IPS-NIHi11 (cell line): ENCODE results near the gene MEX3C.

Experiments
- DNase-seq: peaks from one replicate; pipeline ENCODE4 v3.0.0; 2012; ENCODE audit warnings: mixed read lengths, low spot score

The MEX3C gene

DNA sequence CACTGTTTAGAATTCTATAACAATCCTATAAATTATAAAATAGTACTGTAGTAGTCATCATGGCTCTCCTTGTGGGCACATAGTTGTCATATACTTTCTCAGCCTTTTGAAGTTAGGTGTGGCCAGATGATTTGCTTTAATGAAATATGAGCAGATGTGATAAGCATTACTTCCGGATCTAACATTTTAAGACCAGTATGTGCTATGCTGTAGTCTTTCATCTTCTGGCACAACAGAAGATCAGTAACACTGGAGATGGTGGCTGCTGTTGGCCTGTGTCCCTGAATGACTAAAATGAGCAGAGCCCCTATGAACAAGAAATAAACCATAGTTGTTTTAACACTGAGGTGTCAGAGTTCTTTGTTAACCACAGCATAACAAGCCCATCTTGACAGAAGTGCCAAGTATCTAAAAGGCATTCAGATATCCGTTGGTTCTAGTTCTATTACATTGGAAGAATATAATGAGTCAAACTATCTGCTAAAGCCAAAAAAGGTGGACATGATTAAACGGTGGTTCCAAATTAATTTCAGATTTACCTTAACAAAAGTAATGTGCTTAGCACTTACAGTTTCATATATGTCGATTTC, 6.3 kb downstream of the MEX3C start:
- DNase-seq, result no peak

DNA sequence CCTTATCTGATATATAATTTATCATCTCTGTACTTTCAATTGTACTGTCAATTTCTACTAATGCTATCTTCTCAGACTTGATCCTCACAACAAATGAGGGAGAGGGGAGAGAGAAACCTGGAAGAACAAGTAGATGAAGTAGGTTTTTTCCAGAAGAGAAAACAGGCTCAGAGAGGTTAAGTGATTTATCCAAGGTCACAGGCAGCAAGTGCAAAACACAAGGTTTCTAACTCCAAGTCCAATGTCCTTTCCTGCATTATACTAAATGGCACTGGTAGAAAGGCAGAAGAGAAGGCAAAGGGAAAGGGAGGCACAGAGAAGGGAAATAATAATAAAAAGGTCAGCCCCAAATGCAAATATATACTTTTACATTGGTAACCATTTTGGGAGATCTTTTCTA, 7.5 kb downstream of the MEX3C start:
- DNase-seq, result no peak

DNA sequence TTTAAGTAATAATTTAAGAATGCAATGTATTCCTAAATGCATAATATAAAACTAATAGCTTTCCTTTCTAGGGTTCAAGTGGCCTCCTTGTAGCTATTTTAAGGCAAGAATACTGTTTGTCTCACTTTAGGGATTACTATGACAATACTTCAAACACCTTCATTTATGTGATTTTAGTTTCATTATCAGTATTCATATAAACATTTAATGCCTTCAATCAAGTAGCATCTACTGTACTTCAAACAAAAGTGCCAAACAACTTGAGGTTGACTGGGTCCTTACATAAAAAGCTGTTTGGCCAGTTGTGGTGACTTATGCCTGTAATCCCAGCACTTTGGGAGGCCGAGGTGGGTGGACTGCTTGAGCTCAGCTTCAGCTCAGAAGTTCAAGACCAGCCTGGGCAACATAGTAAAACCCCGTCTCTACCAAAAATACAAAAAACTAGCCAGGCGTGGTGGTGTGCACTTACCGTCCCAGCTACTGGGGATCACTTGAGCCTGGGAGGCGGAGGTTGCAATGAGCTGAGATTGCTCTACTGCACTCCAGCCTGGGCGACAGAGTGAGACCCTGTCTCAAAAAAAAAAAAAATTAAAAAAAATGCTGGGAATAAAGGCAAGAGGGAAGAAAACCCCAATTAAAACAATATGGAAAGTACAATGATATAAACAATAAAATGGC, 9.3 kb downstream of the MEX3C start:
- no peak for DNase-seq

DNA sequence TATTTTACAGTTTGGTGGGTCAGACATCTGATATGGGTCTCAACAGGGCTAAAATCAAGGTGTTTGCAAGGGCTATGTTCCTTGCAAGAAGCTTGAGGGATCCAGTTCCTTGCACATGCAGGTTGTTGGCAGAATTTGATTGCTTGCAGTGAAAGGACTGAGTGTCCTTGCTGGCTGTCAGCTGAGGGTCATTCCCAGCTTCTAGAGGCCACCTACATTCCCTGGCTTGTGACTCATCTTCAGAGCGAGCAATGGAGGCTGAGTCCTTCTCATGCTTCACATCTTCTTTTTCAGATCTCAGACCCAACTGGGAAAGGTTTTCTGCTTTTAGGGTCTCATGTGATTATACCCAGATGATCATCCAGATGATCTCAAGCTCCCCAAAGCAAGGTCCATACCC, 12.4 kb downstream of the MEX3C start:
- no peak for DNase-seq

DNA sequence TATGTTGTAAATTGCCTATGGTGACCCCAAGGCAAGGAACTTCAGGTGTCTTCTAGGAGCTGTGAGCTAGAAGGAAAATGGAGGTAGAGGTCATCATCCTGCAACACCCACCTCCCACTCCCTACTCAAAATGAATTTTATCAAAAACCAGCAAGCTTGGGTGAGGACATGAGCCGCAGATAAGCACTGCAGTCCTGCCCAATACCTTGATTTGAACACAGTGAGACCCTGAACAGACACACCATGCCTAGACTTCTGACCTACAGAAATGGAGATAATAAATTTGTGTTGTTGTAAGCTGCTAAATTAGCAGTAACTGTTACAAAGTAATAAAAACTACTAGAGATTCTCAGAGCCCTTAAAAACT, 13.4 kb downstream of the MEX3C start:
- no peak for DNase-seq

DNA sequence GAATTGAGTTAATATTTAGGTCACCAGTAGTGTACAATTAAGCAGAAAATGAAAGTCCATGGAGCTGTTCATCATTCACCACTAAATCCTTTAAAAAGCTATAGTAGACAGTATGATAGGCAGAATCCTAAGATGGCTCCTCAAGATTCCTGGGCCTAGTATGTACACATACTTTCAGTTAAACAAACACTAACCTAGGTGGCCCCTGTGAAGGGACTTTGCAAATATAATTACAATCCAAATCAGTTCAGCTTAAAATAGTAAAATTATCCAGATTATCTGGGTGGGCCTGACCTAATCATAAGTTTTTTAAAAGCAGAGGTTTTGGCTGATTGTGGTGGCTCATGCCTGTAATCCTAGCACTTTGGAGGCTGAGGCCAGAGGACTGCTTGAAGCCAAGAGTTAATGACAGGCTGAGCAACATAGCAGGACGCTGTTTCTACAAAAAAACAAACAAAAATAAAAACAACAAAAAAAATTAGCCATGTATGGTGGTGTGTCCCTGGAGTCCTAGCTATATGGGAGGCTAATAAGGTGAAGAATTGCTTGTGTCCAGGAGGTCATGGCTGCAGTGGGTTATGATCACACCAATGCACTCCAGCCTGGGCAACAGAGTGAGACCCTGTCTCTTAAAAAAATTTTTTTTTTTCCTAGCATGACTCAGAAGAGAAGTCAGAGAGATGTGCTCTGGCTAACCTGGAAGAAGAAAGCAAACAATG, 13.9 kb downstream of the MEX3C start:
- DNase-seq, result no peak

DNA sequence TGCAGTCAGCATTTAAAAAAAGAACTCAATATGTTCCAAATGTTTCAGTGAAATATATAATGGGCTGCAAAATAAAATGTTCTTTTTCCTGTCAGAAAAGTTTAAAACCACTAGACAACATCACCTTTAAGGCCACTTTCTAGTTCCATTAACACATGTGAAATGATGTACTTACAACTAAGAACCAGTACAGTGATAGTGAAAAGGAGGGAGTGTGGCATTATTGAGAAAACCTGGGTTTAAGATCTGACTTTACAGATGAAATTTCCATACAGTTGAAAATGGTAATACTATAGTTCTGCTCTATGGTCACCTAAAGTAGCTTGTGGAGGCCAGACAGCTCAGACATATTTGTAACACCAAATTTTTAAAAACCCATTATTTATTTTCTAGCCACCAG, 14.7 kb downstream of the MEX3C start:
- DNase-seq, result no peak

DNA sequence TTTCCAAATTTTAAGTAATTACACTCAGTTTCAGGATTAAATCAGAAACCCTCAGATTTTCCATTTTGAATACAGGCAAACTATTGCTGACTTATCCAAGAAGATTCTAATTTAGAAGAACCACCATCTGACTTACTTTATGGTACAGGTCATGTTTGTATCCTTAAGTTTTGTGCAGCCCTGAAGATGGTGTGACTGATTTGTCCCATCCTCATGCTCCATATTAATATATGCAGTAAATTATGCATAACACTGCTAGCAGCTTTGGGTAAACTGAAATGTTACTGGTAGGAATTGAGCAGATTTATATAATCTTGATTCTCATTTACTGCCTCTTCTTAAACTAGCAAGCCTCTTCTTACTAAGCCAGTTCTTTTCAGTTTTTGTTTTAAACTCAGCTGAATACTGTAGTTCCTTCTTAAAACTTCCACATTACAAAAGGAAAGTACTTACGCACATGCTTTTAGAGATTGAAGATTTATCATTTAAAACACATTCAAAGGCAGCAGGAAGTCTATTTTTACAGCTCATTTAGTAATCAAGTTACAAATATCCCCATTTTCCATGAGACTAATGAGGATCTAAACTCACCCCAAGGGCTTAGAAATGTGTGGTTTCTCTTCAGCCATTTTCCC, 25.7 kb downstream of the MEX3C start:
- DNase-seq, result no peak

DNA sequence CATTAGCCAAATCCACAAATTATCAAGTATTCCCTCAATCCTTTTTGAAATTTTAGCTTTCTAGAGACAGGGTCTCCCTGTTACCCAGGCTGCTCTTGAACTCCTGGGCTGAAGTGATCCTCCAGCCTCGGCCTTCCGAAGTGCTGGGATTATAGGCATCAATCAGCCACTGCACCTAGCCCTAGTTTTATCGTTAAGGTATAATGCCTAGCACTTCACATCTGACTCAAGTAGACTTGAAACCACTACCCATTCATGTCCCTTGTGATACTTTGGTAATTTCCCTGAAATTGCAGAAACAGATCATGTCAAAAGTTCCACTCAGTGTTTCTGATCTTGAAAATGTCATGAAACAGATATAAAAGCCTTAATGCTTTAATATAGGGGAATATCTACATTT, 26.3 kb downstream of the MEX3C start:
- no peak for DNase-seq

DNA sequence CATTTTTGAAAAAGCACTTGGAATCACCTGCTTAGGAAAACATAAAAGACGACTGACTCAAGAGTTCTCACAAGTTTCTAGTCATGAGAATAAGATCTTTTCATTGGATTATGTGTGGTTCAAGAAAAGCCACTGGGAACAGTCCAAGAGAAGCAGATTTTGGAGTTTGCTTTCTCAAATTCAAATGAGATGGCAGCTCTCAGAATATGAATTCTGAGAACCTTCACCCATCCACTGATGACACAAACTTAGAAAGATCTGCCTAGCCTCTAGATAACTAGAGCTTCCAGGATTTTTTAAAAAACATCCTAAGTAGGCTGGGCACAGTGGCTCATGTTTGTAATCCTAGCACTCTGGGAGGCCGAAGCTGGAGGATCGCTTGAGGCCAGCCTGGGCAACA, 26.8 kb downstream of the MEX3C start:
- DNase-seq, result no peak

DNA sequence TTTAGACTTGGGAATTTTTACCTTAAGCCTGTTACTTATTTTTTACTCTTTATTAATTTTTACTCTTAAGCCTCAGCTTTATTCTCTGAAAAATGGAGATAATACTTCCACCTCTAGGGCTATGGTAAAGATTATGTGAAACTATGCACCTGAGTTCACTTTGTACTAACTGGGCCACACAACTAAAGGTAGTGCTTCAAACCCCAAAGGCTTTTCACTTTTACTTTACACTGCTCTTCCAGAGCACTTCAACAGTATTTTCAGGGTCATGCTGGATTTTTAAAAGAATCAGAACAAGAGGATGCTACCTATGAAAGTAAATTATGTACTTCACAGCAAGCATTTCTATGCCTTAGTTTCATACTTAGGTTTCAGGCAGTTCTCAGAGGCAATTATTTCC, 27.8 kb downstream of the MEX3C start:
- DNase-seq, result no peak

DNA sequence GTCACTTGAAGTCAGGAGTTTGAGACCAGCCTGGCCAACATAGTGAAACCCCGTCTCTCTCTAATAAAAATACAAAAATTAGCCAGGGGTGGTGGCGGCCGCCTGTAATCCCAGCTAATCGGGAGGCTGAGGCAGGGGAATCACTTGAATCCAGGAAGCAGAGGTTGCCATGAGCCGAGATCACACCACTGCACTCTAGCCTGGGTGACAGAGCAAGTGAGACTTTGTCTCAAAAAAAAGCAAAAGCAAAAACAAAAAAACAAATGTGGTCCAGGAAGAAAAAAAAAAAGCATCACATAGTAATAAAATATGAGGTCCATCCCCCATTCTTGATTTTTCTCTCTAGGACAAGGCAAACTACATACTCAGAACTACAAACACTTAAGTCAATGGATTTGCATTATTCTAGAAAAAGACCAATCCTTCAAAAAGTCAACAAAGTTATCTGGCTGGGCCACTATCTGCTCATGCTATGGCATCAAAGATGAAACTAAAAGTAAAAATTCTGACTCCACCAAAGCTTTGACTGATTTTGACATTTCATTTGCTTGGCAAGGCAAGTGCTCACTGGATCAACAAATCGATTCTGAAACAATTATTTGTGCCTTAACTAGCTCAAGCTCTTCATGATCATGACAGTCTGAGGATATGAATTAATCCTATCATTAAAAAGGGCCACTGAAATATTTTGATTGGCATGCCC, 28.4 kb downstream of the MEX3C start:
- no peak for DNase-seq

DNA sequence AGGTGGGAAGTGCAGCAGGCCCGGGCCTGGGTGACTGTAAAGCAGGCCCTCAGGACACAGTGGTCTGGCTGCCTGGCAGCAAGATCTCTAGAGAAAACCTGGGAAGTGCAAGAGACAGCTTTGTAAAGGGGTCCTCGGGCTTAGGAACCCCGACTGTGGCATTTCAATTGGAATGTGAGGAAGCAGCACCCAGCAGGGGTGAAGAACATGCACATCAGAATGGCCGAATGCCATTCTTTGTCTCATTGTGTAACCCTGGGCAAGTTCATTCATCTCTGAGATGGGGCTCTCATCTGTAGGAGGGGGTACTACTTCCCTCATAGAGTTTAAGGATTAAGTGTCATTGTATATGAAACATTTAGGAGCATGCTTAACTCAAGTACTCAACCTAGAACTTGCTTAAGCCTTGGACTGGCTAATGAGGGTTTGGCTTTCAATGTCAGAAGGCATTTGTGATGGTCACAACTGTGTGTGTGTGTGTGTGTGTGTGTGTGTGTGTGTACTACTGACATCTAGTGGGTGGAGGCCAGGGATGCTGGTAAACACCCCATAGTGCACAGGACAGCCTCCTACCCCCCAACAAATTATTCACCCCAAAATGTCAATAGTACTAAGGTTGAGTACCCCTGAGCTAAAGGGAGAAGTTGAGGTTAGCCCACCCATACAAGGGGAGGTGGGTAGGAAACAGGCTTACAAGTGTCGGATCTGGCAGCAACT, 29.3 kb downstream of the MEX3C start:
- peak; percentile 61 for DNase-seq

DNA sequence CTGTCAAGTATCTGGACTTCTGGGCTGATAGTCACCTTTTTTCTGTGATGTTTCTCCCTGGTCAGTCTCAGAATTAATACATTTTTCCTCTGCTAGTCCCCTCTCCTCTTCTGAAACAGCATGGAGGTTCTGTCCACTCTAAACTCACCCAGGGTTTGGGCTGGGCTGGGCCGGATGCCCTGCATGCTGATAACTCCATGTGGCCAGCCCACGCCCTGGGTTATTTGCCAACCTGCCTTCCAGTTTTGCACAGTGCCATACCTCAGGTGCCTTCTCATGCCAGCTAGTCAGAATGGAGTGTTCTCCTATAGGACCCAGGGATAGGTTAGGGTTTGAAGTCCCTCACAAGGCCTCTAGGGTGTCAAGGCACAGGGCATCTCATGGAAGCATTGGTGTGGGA, 32.2 kb downstream of the MEX3C start:
- no peak for DNase-seq

DNA sequence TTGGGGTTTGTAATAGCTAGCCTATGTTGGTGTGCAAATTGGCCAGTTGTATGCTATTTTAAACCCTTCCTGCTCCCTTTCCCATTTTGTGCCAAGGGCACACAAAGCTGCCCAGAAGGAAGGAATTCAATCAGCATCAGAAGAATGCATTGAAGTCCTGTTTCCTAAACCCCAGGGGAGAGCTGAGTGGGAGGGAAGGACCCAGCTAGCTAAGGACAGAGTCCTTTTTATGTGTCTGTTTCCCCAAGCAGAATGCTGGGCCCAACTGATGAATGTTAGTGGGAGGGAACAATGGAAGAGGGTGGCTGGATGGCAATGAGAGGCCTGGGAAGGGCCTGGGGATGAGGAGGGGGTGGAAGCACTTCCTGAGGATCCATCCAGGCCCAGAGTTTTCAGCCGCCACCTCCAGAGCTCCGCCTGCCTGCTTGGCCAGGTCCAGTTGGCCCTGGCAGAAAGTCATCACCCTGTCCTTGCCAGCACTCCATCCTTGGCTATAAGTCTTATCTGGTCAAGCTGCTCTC, 32.7 kb downstream of the MEX3C start:
- DNase-seq, result peak; percentile 29

DNA sequence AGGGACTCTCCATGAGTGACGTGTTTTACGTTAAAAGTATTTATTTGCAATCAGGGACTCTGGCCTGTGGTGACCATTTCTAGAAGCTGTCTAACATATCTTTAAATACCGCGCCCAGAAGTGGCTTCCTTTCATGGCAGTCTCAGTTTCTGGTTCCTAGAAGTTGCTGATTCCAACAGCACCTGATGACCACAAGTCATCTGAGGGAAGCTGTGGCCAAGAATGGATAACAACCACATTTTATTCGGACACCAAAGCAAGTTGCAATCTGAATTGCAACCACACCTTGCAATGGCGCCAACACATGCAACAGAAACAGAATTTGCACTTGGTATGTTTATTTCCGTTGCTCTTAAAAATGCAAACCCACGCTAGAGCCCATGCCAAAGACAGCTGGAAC, 33.1 kb downstream of the MEX3C start:
- DNase-seq, result no peak

DNA sequence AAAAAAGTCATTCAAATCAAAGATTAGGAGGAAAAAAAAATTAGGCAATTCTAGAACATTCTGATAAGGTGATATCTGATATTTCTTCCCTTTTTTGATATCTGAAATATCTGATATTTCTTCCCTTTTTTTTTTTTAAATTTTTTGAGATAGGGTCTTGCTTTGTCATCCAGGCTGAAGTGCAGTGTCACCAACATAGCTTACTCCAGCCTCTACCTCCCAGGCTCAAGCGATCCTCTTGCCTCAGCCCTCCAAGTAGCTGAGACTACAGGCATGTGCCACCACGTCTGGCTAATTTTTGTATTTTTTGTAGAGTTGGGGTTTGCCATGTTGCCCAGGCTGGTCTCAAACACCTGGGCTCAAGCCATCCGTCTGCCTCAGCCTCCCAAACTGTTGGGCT, 33.9 kb downstream of the MEX3C start:
- DNase-seq, result no peak

DNA sequence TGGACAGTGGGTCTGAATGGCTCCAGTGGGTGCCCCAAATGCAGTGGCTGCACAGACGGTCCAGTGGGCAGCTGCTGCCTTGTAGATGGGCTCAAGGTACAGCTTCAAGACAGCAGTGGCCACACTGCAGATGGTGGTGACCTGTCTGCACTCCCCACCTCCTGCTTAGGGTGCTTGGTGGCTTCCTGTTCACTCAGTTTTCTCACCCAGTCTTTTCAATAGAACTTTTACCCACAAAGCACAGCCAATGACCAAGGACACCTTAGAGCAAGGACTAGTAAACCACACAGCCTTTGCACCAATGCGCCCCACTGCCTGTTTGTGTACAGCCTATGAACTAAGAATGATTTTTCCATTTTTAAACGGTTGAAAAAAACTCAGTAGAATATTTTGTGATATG, 34.9 kb downstream of the MEX3C start:
- DNase-seq, result no peak

DNA sequence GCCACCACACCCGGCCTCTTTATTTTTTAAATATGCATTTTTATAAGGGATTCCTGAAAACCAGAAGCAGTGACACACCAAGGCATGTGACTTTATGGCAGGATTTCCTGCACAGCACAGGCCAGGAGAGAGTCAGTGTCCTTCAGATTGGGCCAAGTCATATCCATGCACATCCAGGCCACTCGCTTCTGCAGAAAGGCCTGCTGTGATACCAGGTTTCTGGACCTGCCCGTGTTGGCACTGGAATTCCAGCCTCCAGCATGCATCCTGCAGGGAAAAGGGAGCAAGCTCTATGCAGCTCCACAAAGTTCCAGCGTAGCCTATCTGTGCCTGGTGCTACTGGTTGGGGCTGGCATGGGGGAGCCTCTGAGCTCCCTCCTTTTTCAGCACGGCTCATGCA, 36.8 kb downstream of the MEX3C start:
- DNase-seq, result no peak

DNA sequence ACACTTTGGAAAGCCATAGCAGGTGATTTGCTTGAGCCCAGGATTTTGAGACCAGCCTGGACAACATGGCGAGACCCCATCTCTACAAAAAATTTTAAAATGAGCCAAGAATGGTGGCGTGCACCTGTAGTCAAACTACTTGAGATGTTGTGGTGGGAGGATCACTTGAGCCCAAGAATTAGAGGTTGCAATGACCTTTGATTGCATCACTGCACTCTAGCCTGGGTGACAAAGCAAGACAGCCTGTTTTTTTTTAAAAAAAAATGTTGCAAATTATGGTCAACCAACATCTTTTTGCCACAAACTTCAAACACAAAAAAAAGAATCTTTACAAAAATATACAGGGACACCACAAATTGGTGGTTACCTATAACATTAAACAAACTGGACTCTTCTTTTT, 40.3 kb downstream of the MEX3C start:
- DNase-seq, result no peak

DNA sequence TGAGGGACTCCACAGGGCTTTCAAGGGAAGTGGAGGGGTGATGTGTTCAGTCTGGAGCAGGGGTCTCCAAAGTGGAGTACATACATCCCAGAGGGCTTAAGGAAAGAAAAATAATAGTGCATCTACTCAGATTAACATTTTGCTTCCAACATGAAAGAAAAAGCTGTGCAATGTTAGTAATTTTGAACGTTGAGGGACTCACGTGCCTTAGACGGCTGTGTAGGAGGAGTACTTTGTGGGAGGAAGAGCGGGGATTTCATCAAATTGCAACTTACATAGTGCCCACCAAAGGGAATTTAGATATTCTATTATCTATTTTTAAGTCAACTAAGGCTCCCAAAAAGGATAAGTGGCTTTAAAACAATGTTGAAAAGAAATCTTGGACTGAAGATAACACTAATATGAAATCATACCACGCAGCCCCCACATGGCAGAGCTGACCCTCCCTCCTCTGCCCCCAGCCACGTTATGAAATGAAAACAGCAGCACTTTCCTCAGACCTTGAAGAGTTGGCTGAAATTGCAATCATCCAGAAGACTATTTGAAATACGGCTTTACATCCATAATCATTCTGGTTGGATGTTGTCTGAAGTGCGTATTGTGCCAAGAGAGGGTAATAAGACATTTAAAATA, 42.9 kb downstream of the MEX3C start:
- no peak for DNase-seq
